ENCODE measurements around the gene PHYHD1. TPM values are rescaled to one million over a fixed set of nuclear protein-coding genes. Genes with fewer than 3 reads are reported as not detected.
A peak's percentile ranks its signal among the peaks of the same experiment; 100 is the strongest.

Gene PHYHD1
- total RNA-seq, 2 donors from 2014 or later = 36.4 to 50.9 TPM

- H3K36me3 ChIP-seq = peaks cover 15 to 24% of the 10 kb centered on the region in 2 donors
These were observed 62.8 kb downstream of the PHYHD1 start for GRCh38 chr9:128983536-128983935.

GRCh38 chr9:128986671-128987070 lies 65.9 kb downstream of the PHYHD1 start:
- no peaks in the 10 kb centered on the region for H3K27me3 ChIP-seq (replicated peaks; ENCODE audit: insufficient read depth)
- H3K36me3 ChIP-seq = peaks cover 8 to 12% of the 10 kb centered on the region in 2 donors
- H3K4me1 ChIP-seq (replicated peaks) = no peaks in the 10 kb centered on the region
- DNase-seq (ENCODE audit: low spot score) = no peak
- H3K9me3 ChIP-seq = no peaks in the 10 kb centered on the region
- no peak overlapping the region for H3K4me3 ChIP-seq
- intact Hi-C loops (cut with DNase I) = no loop called here
- TF ChIP-seq POLR2AphosphoS5 (IDR thresholded peaks at IDR 0.05) = peak; percentile 8
- no peak for TF ChIP-seq POLR2A (IDR thresholded peaks at IDR 0.05)
- H3K27ac ChIP-seq = no peak overlapping the region
- WGBS = 74% methylated on average over 5 of the region's 5 CpGs

More at GRCh38 chr9:128983536-128983935, 62.8 kb downstream of the PHYHD1 start:
- DNase-seq (ENCODE audit: low spot score) = no peak
- H3K4me1 ChIP-seq (replicated peaks) = no peaks in the 10 kb centered on the region
- no peak overlapping the region for H3K4me3 ChIP-seq
- H3K27me3 ChIP-seq (replicated peaks; ENCODE audit: insufficient read depth) = no peaks in the 10 kb centered on the region
- TF ChIP-seq POLR2AphosphoS5 (IDR thresholded peaks at IDR 0.05) (no peak), CTCF (IDR thresholded peaks at IDR 0.05) (no peak), POLR2A (IDR thresholded peaks at IDR 0.05) (no peak)
- no peak overlapping the region for H3K27ac ChIP-seq
- 98% methylated on average over 8 of the region's 8 CpGs for WGBS
- no peaks in the 10 kb centered on the region for H3K9me3 ChIP-seq
- intact Hi-C loops (cut with DNase I) = no loop called here

- H3K36me3 ChIP-seq = peaks cover 8 to 10% of the 10 kb centered on the region in 2 donors
- TF ChIP-seq POLR2AphosphoS5 (IDR thresholded peaks at IDR 0.05) (no peak), POLR2A (IDR thresholded peaks at IDR 0.05) (no peak), CTCF (IDR thresholded peaks at IDR 0.05) (no peak)
- H3K27me3 ChIP-seq (replicated peaks; ENCODE audit: insufficient read depth) = no peaks in the 10 kb centered on the region
- H3K9me3 ChIP-seq = no peaks in the 10 kb centered on the region
- DNase-seq (ENCODE audit: low spot score) = no peak
- H3K4me1 ChIP-seq (replicated peaks) = no peaks in the 10 kb centered on the region
- 89% methylated on average over 5 of the region's 5 CpGs for WGBS
- intact Hi-C loops (cut with DNase I) = no loop called here
- H3K4me3 ChIP-seq = no peak overlapping the region
- no peak overlapping the region for H3K27ac ChIP-seq
These were observed 67.0 kb downstream of the PHYHD1 start for GRCh38 chr9:128987805-128988204.

Other genes starting within 250 kb of the PHYHD1 start
- gene SET, start 231.8 kb upstream of the PHYHD1 start, total RNA-seq = 100 to 1,000 TPM; 138 to 150 TPM
- gene PKN3, start 218.5 kb upstream of the PHYHD1 start, total RNA-seq = 1 to 10 TPM; 4.4 to 6.1 TPM
- 100 to 1,000 TPM in 1 of 2 donors, 10 to 100 TPM in 1; 66.2 to 123 TPM for gene ZDHHC12, start 196.9 kb upstream of the PHYHD1 start, total RNA-seq
- 100 to 1,000 TPM in 1 of 2 donors, 10 to 100 TPM in 1; 86.6 to 122 TPM for gene ZER1, start 149.1 kb upstream of the PHYHD1 start, total RNA-seq
- gene TBC1D13, start 133.7 kb upstream of the PHYHD1 start, total RNA-seq = 10 to 100 TPM; 23.5 to 29.4 TPM
- gene ENDOG, start 102.5 kb upstream of the PHYHD1 start, total RNA-seq = 10 to 100 TPM; 29.9 to 87.2 TPM
- 10 to 100 TPM; 45.8 to 47.5 TPM for gene SPOUT1, start 91.2 kb upstream of the PHYHD1 start, total RNA-seq
- gene KYAT1, start 39.0 kb upstream of the PHYHD1 start, total RNA-seq = 10 to 100 TPM; 13.1 to 24.1 TPM
- gene LRRC8A, start 38.8 kb upstream of the PHYHD1 start, total RNA-seq = 10 to 100 TPM; 78.2 to 78.8 TPM
- gene DOLK, start 26.6 kb downstream of the PHYHD1 start, total RNA-seq = 10 to 100 TPM; 26.6 to 27.3 TPM
- 10 to 100 TPM; 34.6 to 88.6 TPM for gene NUP188, start 26.7 kb downstream of the PHYHD1 start, total RNA-seq
- gene SH3GLB2, start 107.3 kb downstream of the PHYHD1 start, total RNA-seq = 100 to 1,000 TPM; 113 to 178 TPM
- gene MIGA2, start 115.6 kb downstream of the PHYHD1 start, total RNA-seq = 10 to 100 TPM; 54.5 to 56.5 TPM
- gene DOLPP1, start 160.1 kb downstream of the PHYHD1 start, total RNA-seq = 10 to 100 TPM; 13.5 to 24.1 TPM
- gene CRAT, start 189.8 kb downstream of the PHYHD1 start, total RNA-seq = 10 to 100 TPM; 59.8 to 98.3 TPM
- 100 to 1,000 TPM; 165 to 173 TPM for gene PTPA, start 190.4 kb downstream of the PHYHD1 start, total RNA-seq